OCI-LY1 (cell line): ENCODE results near the gene FAM50B.

ENCODE experiments used
- H2AFZ ChIP-seq: fragments of 200-600 bp; sonication (generic), shearing (Covaris generic); 2 replicates; pipeline ENCODE4 v1.6.0; 2014; ENCODE audit warnings: antibody characterized with exemption, mild to moderate bottlenecking, low read length
- H3F3A ChIP-seq: fragments of 200-600 bp; sonication (generic), shearing (Covaris generic); 2 replicates; pipeline ENCODE4 v1.6.0; 2014; ENCODE audit warnings: mild to moderate bottlenecking, antibody characterized with exemption, low read length, moderate library complexity; ENCODE audit not compliant: insufficient read depth
- H3K27ac ChIP-seq: fragments of 200-600 bp; sonication (generic); 2 replicates; pipeline ENCODE4 v1.5.1; 2014; ENCODE audit warnings: low read length, mixed run types, mild to moderate bottlenecking, low read depth; ENCODE audit not compliant: poor library complexity, severe bottlenecking
- H3K27me3 ChIP-seq: fragments of 200-600 bp; sonication (generic); 2 replicates; pipeline ENCODE4 v1.6.0; 2014; ENCODE audit warnings: antibody characterized with exemption, mild to moderate bottlenecking, low read length, moderate library complexity; ENCODE audit not compliant: insufficient read depth
- H3K36me3 ChIP-seq: fragments of 200-600 bp; sonication (generic); 2 replicates; pipeline ENCODE4 v1.6.1; 2014; ENCODE audit warnings: mild to moderate bottlenecking, antibody characterized with exemption, low read length, moderate library complexity, mixed read lengths; ENCODE audit not compliant: insufficient read depth
- H3K4me1 ChIP-seq: fragments of 200-600 bp; sonication (generic); 2 replicates; pipeline ENCODE4 v1.5.1; 2014; ENCODE audit warnings: mild to moderate bottlenecking, low read length, moderate library complexity; ENCODE audit not compliant: insufficient read depth, severe bottlenecking
- H3K4me2 ChIP-seq: fragments of 200-600 bp; sonication (generic), shearing (Covaris generic); 2 replicates; pipeline ENCODE4 v1.6.1; 2014; ENCODE audit warnings: low read length
- H3K4me3 ChIP-seq: fragments of 200-600 bp; sonication (generic); 2 replicates; pipeline ENCODE4 v1.5.1; 2014; ENCODE audit warnings: low read length, low read depth, mild to moderate bottlenecking, mixed read lengths; ENCODE audit not compliant: poor library complexity, severe bottlenecking
- H3K79me2 ChIP-seq: fragments of 200-600 bp; shearing (Covaris generic); 2 replicates; pipeline ENCODE4 v1.6.1; 2016; ENCODE audit warnings: mixed run types, low read length, mixed read lengths; ENCODE audit not compliant: insufficient read depth
- H3K9ac ChIP-seq: fragments of 200-600 bp; sonication (generic), shearing (Covaris generic); 2 replicates; pipeline ENCODE4 v1.6.1; 2014; ENCODE audit warnings: mild to moderate bottlenecking, low read length, mixed read lengths
- H3K9me2 ChIP-seq: fragments of 200-600 bp; sonication (generic), shearing (Covaris generic); 2 replicates; pipeline ENCODE4 v1.6.1; 2014; ENCODE audit warnings: low read depth, mild to moderate bottlenecking, low read length, mixed read lengths
- H3K9me3 ChIP-seq: fragments of 200-600 bp; shearing (Covaris generic); 2 replicates; pipeline ENCODE4 v1.6.1; 2014; ENCODE audit warnings: low read length, mixed read lengths
- H4K20me1 ChIP-seq: fragments of 200-600 bp; sonication (generic), shearing (Covaris generic); 2 replicates; pipeline ENCODE4 v1.6.0; 2016; ENCODE audit warnings: mild to moderate bottlenecking, low read length; ENCODE audit not compliant: insufficient read depth
- CTCF ChIP-seq: fragments of 200-600 bp; sonication (generic), shearing (Covaris generic); IDR thresholded peaks from 2 replicates; pipeline ENCODE4 v1.5.1; 2017; ENCODE audit warnings: mild to moderate bottlenecking, antibody characterized with exemption, low read length, moderate library complexity, mixed read lengths
- EZH2 ChIP-seq: fragments of 200-600 bp; sonication (generic), shearing (Covaris generic); IDR thresholded peaks from 2 replicates; pipeline ENCODE4 v1.8.0; 2017; ENCODE audit warnings: borderline replicate concordance, mixed run types, mild to moderate bottlenecking, antibody characterized with exemption, low read length, moderate library complexity, mixed read lengths

FAM50B gene

GRCh38 chr6:3891883-3892282, 42.7 kb downstream of the FAM50B start:
- H3K79me2 ChIP-seq: no peaks in the 10 kb centered on the region
- no peaks in the 10 kb centered on the region for H3K9me2 ChIP-seq
- no peaks in the 10 kb centered on the region for H3K4me1 ChIP-seq
- no peak overlapping the region for H3K27ac ChIP-seq
- no peak overlapping the region for H2AFZ ChIP-seq
- no peak overlapping the region for H3K4me3 ChIP-seq
- no peaks in the 10 kb centered on the region for H3K9me3 ChIP-seq
- no peaks in the 10 kb centered on the region; the same call in 1 of the 2 replicates for H3K27me3 ChIP-seq
- TF ChIP-seq CTCF (no peak), EZH2 (no peak)
- H3F3A ChIP-seq: no peaks in the 10 kb centered on the region
- H3K9ac ChIP-seq: no peak overlapping the region
- no peaks in the 10 kb centered on the region for H4K20me1 ChIP-seq
- H3K4me2 ChIP-seq: no peak overlapping the region
- H3K36me3 ChIP-seq: no peaks in the 10 kb centered on the region

- H3K4me2 ChIP-seq: no peak overlapping the region
- H4K20me1 ChIP-seq: no peaks in the 10 kb centered on the region
- H3K9me2 ChIP-seq: no peaks in the 10 kb centered on the region
- no peaks in the 10 kb centered on the region for H3K4me1 ChIP-seq
- H3K9me3 ChIP-seq: no peaks in the 10 kb centered on the region
- H3K27ac ChIP-seq: no peak overlapping the region
- H3K4me3 ChIP-seq: no peak overlapping the region
- H3K36me3 ChIP-seq: no peaks in the 10 kb centered on the region
- H2AFZ ChIP-seq: no peak overlapping the region
- no peaks in the 10 kb centered on the region for H3K79me2 ChIP-seq
- TF ChIP-seq CTCF (no peak), EZH2 (no peak)
- H3F3A ChIP-seq: no peaks in the 10 kb centered on the region
- H3K27me3 ChIP-seq: no peaks in the 10 kb centered on the region
- no peak overlapping the region for H3K9ac ChIP-seq
These were observed 43.4 kb downstream of the FAM50B start for GRCh38 chr6:3892603-3893002.

DNA sequence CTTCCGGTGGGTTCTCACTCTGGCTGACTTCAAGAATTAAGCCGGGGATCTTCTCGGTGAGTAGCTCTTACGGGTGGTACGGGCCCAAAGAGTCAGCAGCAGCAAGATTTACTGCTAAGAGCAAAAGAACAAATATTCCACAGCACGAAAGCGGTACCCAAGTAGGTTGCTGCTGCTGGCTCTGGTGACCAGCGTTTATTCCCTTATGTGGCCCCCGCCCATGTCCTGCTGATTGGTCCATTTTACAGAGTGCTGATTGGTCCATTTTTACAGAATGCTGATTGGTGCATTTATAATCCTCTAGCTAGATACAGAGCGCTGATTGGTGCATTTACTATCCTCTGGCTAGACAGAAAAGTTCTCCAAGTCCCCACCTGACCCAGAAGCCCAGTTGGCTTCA, 44.3 kb downstream of the FAM50B start:
- no peaks in the 10 kb centered on the region for H3K4me1 ChIP-seq
- no peaks in the 10 kb centered on the region for H3K9me3 ChIP-seq
- H3K36me3 ChIP-seq: no peaks in the 10 kb centered on the region
- no peaks in the 10 kb centered on the region for H3F3A ChIP-seq
- TF ChIP-seq CTCF: no peak
- TF ChIP-seq EZH2: no peak
- no peak overlapping the region for H3K27ac ChIP-seq
- no peaks in the 10 kb centered on the region for H3K9me2 ChIP-seq
- H2AFZ ChIP-seq: no peak overlapping the region
- H3K27me3 ChIP-seq: no peaks in the 10 kb centered on the region
- no peak overlapping the region for H3K4me2 ChIP-seq
- no peaks in the 10 kb centered on the region for H3K79me2 ChIP-seq
- no peaks in the 10 kb centered on the region for H4K20me1 ChIP-seq
- H3K9ac ChIP-seq: no peak overlapping the region
- no peak overlapping the region for H3K4me3 ChIP-seq
